VCaP (cell line): ENCODE measurements around the gene TADA2B.

Experiments used
- H3K27ac ChIP-seq: fragments of 450-650 bp; 2 replicates; pipeline ENCODE4 v1.5.1; 2017
- CTCF ChIP-seq: fragments of 450-650 bp; conservative IDR thresholded peaks from 2 replicates; pipeline ENCODE4 v1.5.1; 2017; ENCODE audit warnings: mild to moderate bottlenecking, moderate library complexity

The TADA2B gene

GRCh38 chr4:7018281-7018680, 24.9 kb upstream of the TADA2B start:
- no peak overlapping the region for H3K27ac ChIP-seq
- no peak for TF ChIP-seq CTCF

- no peak for TF ChIP-seq CTCF
- H3K27ac ChIP-seq = no peak overlapping the region
Measured at GRCh38 chr4:7019367-7019766, 23.8 kb upstream of the TADA2B start.

GRCh38 chr4:7020290-7020689, 22.9 kb upstream of the TADA2B start:
- no peak overlapping the region for H3K27ac ChIP-seq
- no peak for TF ChIP-seq CTCF

GRCh38 chr4:7020856-7021255, 22.3 kb upstream of the TADA2B start:
- no peak for TF ChIP-seq CTCF
- H3K27ac ChIP-seq = no peak overlapping the region

- TF ChIP-seq CTCF = no peak
- no peak overlapping the region for H3K27ac ChIP-seq
Measured at GRCh38 chr4:7021355-7021754, 21.8 kb upstream of the TADA2B start.

- no peak for TF ChIP-seq CTCF
- no peak overlapping the region for H3K27ac ChIP-seq
Measured at GRCh38 chr4:7021930-7022664, 21.1 kb upstream of the TADA2B start.

- no peak overlapping the region for H3K27ac ChIP-seq
- no peak for TF ChIP-seq CTCF
Measured at GRCh38 chr4:7023486-7023885, 19.7 kb upstream of the TADA2B start.
